Fibroblast of skin of left biceps (primary cell): Measurements from ENCODE around the gene HIRA.
"Not testable (repeated sequence)": the region's sequence is repeated elsewhere in the genome, so short reads cannot be mapped to it uniquely, and the experiment has no call there.

Experiments
- DNase-seq, 2 experiments: peaks; one replicate each; pipeline ENCODE4 v3.0.0-alpha.2; 2013; ENCODE audit warnings: low read depth in 2 of 2

The HIRA gene

DNA sequence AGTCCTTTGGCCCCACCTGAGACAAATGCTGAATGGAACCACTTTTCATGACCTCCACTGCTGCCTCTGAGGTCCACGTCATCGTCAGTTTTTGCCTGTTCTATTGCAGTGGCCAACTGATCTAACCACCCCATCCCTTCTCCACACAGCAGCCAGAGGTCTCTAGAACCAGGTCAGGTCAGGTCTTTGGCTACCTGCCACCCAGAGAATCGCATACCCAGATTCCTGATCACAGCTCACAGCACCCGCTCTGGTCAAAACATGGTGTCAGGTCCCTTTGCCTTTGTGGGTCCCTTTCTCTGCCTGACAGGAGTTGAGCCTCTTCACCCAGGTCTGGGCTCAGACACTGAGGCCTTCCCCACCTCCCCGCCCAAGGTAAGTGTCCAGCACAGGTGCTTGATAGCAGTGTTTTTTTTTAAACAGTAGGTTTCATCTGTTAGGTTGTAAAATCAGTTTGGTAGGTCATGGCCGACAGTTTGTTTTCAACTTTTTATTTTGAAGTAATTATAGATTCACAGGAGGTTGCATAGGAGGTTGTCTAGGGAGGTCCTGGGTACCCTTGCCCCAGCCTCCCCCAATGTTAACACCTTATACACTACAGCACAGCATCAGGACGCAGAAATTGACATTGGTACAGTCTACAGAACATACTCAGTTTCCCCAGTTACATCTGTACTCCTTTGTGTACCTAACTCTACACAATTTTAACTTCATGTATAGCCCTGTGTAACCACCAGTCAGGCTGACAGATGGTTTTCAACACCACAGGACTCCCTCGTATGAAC lies 9.1 kb upstream of the HIRA start:
- no peak for DNase-seq

DNA sequence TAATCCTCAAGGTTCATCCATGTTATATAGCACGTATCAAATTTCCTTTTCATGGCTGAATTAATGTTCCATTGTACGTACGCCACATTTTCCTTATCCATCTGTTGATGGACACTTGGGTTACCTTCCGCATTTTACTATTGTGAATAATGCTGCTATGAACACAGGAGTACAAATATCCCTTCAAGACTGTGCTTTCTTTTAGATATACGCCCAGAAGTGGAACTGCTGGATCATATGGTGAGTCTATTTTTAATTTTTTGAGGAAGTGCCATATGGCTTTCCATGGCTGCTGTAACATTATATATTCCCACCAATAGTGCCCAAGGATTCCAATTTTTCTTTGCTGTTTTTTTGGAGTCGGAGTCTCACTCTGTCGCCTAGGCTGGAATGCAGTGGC lies 6.8 kb upstream of the HIRA start:
- DNase-seq = no peak

DNA sequence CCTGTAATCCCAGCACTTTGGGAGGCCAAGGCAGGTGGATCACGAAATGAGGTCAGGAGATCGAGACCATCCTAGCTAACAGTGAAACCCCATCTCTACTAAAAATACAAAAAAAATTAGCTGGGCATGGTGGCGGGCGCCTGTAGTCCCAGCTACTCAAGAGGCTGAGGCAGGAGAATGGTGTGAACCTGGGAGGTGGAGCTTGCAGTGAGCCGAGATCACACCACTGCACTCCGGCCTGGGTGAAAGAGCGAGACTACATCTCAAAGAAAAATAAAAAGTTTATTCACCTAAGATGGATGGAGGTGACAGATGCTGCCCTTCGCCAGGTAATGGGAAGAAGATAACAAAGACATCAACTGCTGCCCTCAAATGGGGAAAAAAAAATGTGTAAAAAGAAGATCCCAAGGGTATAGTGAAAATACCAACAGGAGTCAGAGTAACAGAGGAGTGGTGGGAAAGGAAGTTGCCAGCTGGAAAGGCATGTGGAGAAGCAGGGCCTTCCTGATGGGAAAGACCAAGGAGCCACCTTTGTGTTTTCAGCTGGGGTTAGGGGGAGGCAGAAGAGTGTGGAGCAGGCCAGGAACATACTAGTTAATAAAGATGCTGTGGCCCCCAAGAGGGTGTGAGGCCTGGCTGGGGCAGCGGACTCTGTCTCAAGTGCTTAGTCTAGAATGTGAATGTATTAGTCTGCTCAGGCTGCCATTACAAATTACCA lies 5.1 kb upstream of the HIRA start:
- not testable (repeated sequence) for DNase-seq

DNA sequence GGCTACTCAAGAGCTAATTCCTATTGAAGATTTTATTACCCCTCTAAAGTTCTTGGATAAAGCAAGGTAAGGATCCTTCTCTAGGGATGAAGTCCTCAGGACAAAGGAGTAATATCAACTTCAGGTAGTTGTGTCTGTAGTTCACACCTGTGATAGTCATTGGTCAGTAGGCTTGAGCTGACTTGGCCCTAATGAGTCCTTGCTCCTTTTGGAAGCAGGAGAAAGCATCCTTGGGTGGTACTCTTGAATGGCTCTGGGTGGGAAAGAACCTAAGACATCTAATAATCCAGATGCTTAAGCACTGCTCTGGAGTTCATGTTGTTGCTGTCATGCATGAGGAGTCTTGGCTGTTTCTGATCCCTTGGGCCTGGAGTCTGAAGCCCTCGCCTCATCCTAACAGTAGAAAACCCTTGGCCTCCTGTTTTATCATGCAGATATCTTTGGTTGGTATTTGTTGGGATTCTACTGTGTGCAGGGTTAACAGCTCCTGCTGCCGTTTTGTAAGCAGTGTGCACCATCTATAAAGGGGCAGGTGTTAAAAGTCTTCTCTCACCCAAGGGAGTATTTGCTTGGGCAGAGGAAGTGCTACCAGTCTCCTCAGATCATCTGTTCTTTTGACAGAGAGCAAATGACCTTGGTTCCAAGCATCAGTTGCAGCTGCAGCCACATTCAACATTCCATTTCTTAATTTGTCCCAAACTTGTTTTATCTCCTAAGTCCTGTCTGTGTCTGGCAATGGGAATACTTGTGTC lies 3.5 kb upstream of the HIRA start:
- no peak for DNase-seq

DNA sequence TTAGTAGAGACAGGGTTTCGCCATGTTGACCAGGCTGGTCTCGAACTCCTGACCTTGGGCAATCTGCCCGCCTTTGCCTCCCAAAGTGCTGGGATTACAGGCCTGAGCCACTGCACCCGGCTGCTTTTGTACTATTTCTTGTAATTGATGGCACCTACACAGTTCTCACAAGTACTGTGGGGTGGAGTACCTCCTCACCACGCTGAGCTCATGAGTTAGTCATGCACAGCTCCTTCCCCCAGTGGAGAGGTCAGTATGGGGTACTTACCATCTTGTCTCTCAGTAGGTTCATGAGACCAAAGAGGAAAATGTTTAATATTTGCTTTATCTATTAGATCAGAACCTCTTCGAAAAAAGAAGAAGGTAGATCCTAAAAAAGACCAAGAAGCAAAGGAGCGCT lies 2.9 kb upstream of the HIRA start:
- DNase-seq = no peak

DNA sequence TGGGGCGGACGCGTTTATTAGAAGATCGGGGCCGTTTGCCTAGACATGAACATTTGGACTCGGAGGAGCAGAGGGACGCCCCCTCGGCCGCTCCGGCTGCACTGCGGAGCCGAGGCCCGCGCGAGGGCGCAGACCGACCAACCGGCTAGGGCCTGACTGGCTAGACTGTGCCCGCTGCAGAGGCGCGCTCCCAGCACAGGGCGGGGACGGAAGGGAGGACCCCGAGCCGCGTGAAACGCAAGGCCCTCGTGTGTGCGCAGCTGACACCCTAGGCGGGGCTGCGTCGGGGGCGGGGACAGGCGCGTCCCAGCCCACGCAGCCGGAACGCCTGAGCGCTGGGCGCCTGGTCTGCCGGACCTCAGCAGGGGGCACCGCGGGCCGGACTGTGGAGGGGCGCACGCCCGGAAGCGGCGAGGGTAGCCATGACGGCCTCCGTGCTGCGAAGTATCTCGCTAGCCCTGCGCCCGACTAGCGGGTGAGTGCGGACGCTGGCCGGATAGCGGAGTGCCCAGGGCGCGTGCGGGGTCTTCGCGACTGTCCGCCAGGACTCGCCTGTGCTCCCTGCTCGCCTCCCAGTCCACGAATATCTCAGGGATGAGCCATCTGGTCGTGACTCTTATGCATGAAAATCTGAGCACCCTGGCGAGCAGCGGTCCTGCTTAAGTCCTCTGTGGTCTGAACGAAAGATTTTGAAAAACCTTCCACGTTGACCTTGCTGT lies 759 bp upstream of the HIRA start, which contains the start of gene MRPL40:
MRPL40 (plus strand) TSS at position 413 of the 719 bp plus-strand sequence; CDS start at position 423, 10 bp downstream.
- peak; percentile 79 for DNase-seq

DNA sequence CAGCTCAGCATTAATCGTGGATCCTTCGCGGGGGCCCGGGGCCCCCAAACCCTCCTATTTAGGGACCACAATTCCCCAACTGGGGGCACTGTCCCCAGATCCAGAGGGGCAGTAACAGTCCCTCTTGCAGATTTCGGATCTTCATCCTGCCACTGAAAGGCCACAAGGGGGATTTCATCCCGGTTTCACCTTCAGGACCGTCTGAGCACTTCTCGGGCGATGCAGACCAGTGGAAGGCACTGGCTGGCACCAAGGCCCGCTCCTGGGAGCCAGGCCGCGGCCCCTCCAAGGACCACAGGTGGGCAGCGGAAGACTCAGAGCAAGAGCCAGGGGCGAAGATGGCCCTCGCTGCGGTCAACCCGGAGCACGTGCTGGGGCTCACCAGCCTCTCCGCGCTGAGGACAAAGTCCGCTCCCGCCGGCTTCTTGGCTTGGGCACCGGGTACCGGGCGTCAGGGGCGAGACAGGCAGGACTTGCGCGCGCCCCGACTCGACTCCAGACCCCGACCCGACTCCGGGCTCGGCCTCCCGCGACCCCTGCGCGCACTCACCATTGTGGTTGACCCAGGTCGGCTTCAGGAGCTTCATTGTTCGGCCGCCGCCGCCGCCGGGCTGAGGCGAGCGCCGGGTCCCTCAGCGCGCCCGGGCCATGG lies 517 bp downstream of the HIRA start:
- no peak for DNase-seq

DNA sequence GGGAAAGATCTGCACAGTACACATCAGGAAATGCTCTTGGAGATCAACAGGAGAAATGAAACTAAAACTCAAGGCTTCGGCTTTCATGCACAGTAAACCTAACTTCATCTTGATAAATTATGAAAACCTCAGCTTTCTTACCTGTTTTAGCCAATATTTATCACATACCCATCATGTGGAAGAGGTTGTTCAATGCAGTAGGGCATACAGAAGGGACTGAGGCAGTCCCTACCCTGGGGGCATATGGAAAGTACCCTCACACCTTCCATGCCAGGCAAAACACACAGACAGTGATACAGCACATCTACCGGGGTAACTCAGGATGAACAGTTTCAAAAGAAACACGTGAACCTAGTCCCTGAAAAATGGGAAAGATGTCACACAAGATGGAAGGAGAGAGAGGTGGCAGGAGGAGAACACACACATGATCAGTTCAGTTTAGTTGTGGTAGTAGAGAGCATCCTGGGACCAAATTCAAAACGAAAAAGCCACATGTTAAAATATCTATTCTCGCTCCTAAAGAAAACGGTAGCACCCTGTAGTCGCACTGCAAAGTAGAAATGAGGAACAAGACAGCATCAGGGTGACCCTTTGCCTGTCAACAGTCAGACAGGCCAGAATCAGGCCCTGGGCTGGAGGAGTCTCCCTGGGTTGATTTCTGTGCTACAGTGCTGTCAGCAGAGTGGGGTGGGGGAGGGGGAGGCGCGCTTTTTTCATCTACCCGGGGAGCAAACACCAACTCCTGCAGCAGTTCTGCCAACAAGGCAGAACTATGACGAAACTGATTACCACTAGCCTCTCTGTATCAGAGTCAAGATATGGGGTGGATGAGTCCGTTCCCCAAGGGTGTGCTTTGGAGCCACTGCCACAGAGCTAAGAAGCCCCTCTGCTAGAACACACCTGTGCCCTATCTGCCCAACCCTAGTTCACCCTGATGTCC lies 1.3 kb downstream of the HIRA start:
- peak; percentile 19 to 21 for DNase-seq

DNA sequence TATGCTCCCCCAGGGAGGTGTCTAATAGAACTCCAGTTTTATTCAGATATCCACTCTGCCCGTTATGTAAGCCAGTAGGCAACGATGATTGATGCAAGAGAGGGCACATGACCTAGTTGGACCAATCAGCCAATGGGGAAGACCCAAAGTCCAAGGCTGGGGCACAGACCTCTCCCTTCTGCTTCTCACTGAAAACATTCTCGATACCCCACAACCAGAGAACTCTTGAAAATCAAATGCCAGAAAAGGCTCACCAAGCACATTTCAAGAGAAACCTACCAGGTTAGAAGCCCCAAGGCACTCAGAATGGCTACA lies 7.4 kb downstream of the HIRA start:
- DNase-seq = no peak

DNA sequence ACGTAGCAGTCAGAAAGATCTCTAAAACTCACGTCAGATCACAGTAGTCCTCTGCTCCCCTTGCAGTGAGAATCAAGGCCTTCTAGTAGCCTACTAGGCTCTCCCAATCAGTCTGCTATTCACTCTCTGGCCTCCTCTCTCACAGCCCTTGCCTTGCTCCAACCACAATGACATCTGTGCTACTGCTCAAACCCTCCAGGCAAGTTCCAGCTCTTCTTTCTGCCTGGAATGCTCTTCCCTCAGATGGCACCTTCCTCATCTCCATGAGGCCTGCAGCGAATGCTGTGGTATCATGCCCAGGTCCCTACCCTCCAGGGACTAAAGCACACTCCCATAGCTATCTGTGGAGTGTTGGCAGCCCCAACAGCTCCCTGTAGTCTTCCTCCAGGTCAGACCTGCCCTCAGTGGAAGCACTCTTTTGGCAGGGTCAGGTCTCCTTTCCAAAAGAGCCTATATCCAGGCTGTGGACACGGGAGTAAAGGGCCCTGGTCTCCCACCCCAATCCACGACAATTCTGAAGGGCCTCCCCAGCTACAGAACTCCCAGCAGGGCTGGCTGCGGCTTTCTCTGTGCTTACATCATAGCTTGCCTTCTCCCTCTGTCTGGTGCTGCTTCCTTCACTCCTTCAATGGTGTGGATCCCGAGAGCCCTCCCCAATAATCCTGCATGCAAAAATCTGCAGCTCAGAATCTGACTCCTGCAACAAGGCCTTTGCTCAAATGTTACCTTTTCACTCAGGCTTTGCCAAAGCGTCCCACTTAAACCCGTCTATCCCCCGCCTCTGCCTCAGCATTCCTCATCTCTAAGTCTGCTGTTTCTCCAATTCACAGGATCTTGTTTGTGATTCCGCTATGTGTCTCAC lies 8.9 kb downstream of the HIRA start:
- no peak for DNase-seq

DNA sequence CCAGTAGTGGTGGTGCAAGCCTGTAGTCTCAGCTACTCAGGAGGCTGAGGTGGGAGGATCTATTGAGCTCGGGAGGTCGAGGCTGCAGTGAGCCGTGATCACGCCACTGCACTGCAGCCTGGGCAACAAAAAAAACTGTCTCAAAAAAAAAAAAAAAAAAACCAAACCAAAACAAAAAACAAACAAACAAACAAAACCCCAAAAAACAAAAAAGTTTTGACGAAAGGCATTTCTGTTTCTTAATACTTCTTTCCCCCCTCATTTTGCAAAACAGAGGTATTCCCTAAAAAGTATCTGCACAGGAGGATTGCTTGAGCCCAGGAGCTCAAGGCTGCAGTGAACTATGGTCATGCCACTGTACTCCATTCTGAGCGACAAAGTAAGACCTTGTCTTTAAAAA lies 11.2 kb downstream of the HIRA start:
- DNase-seq = no peak

DNA sequence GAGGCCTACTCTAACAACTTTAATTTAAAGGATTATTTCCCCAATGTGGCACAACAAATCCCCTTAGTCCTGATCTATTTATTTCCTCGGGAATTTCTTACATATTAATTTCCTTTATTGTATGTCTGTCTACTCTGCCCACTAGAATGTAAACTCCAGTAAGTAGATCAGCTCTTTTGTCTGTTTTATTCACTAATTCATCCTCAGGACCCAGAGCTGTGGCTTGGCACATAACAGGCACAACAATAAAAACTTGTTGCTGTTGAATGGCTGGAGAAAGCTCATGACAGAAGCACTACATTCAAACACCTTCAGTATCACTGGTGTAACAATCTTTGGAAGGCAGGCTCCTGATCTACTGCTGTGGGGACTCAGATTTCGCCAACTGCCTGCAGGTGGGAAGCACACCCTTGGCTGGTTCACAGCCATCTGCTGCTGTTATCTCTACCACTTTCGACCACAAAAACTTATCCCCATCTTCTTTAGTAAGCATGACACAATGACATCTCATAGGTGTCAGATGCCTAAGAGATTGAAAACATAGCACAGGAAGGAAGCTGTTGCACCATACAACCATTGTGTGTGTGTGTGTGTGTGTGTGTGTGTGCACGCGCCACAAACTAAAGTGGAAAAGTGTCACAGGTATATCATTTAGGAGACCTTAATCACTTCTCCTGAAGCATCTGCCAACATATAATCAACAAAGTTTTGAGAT lies 11.9 kb downstream of the HIRA start:
- no peak for DNase-seq

DNA sequence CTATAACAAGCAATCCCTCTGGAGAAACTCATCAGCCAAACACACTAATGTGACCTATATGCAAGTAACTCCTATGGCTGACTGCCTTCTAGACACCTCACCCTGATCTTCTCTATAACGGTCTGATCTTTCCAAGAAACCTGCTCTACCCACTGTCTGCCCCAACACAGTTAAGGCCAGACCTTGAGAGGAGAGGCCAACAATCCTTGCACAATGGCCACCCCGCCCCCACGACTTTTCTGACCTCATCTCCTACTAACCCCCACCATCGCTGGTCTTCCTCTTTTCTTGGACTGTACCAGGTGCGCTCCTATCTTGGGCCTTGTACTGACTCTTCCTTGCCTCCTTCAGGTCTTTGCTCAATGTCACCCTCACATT lies 12.5 kb downstream of the HIRA start:
- no peak for DNase-seq

DNA sequence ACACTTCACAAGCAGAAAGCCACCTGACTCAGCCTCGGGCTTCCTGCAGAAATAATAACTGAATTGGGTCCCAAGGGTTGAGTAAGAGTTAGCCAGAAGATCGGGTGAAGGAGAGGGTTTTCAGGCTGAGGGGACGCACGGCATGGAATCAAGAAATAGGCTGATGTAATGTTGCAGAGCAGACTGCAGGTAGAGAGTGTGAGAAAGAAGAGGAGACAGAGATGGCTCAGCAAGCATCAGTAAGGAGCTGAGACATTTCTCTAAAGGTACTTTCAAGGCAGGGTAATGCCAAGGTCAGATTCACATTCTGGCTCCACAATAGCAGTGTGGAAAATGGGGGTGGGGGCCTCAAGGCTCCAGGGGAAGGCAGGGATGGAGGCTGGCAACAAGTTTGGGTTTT lies 18.6 kb downstream of the HIRA start:
- no peak for DNase-seq

DNA sequence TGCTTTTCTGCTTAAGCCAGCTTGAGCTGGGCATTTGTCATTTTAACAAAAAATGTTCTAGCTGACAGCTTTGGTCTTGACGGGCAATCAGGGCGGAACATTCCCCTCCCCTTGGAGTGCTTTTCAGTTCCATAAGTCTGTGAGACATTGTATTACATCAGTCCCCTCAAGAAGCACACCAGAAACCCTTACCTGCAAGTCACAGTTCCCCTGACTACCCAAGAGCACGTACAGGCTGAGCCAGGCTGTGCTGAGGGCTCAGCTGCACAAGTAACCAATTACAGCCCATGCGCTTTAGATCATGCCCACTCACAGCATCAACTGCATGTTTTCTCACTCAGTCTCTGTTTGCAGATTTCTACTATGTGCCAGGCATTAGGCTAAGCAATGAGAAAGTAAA lies 19.1 kb downstream of the HIRA start:
- no peak for DNase-seq

DNA sequence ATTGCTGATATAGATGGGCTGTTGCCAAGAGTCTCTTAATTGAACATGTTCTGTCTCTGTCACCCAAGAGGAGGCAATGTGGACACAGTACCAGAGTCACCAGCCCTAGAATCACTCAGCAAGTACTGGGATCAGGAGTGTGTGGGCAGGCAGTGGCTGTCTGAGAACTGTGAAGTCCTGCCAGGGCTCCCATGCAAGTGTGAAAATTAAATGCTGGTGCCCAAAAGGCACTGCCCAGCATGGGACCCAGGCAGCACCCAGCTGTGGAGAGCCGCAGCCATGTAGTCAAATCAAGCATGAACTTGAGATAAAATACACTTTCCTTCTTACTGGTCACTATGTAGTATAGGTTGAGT lies 19.9 kb downstream of the HIRA start:
- DNase-seq = no peak

DNA sequence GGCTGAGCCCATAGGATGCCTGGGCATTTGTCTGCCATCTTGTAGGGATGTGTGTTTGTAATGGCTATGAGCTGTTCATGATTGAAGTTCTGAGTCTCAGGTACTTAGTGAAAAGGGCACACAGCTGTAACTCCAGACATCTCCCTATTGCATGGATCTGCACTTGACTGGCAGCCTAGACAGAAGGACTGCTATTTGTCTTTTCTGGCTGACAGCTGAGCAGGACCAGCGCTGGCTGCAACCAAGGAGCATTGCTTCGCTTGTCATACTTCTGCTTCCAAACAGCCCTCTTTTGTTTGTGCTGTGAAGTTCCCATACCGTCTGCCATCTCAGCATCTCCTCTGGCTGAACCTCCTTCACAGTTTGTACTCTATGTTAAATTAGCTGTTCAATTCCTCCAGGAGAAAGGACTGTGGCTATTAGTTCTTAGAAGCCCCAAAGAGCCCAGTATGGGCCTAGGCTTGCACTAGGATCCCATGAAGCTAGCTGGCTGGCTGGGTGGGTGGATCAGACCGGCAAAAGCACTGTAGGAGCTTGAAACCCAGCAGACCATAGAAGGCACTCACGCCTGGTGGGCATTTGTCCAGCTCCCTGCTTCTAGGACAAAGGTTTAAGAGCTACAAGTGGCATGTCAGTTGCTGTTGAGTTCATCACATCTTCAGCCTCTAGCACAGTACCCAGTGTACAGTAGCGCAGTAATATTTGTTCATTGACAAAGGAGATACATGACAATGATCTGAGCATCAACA lies 20.4 kb downstream of the HIRA start:
- no peak for DNase-seq
